Panc1 (cell line): ENCODE measurements around the gene ZNFX1. TPM values are rescaled to one million over a fixed set of nuclear protein-coding genes. Genes with fewer than 3 reads are reported as not detected.
"Not testable (repeated sequence)": the region's sequence is repeated elsewhere in the genome, so short reads cannot be mapped to it uniquely, and the experiment has no call there.

Experiments used
- ATAC-seq: fragments of 200-7000 bp; cut with Tn5 transposase; 2 replicates; pipeline ENCODE4 v1.9.1; 2020; ENCODE audit warnings: mild to moderate bottlenecking, moderate library complexity
- BruUV-seq: library from RNA; stranded (reverse); fragments of 400-500 nt; replicated peaks from 2 replicates; lab custom pipeline; 2021; lab: Mats Ljungman, UMichigan
- CTCF ChIA-PET: fragments of 300-600 bp; sonication (Branson Sonifier 250); formaldehyde crosslinking; loops from one replicate; lab custom pipeline; 2022; ENCODE audit warnings: antibody characterized with exemption; lab: Charles Lee
- POLR2A ChIA-PET: fragments of 300-600 bp; sonication (Branson Sonifier 250); formaldehyde crosslinking; loops from one replicate; lab custom pipeline; 2022; ENCODE audit warnings: antibody characterized with exemption; lab: Charles Lee
- DNase-seq: peaks from one replicate; pipeline ENCODE4 v3.0.0-alpha.2; 2010; ENCODE audit warnings: low read depth, low spot score
- H3K27ac ChIP-seq: 2 replicates; pipeline ENCODE4 v1.5.1; 2011; ENCODE audit warnings: mild to moderate bottlenecking, low read length, inconsistent platforms
- H3K27me3 ChIP-seq: fragments of 200-500 bp; sonication (Bioruptor generic); 2 replicates; pipeline ENCODE4 v1.6.0; 2014; ENCODE audit warnings: low read length, inconsistent platforms; ENCODE audit not compliant: control insufficient read depth, insufficient read depth
- H3K36me3 ChIP-seq: fragments of 200-500 bp; sonication (Bioruptor generic); 2 replicates; pipeline ENCODE4 v1.5.1; 2014; ENCODE audit warnings: inconsistent platforms, mild to moderate bottlenecking, low read length, moderate library complexity; ENCODE audit not compliant: control insufficient read depth, insufficient read depth
- H3K4me1 ChIP-seq: 2 replicates; pipeline ENCODE4 v1.5.1; 2011; ENCODE audit warnings: inconsistent platforms, mild to moderate bottlenecking, low read length, moderate library complexity; ENCODE audit not compliant: control insufficient read depth, insufficient read depth
- H3K4me3 ChIP-seq, 2 experiments: 2 replicates each; pipeline ENCODE4 v1.5.1; 2011 to 2012; ENCODE audit warnings: low read depth in 2 of 2, low read length in 2 of 2, mild to moderate bottlenecking in 2 of 2, inconsistent platforms in 1 of 2, moderate library complexity in 1 of 2
- H3K9me3 ChIP-seq: fragments of 200-500 bp; sonication (Bioruptor generic); 2 replicates; pipeline ENCODE4 v1.5.1; 2014; ENCODE audit warnings: low read depth, mild to moderate bottlenecking, inconsistent platforms, low read length, moderate library complexity; ENCODE audit not compliant: control insufficient read depth, insufficient read depth
- in situ Hi-C: cut with HindIII; loops from 2 replicates; pipeline ENCODE4 v1.10.0; 2016; ENCODE audit warnings: low sequenced_read_pairs, low pct_unique_long_range_greater_than_20kb
- intact Hi-C: fragments of 100-400 bp; cut with micrococcal nuclease; formaldehyde crosslinking; loops from one replicate; pipeline ENCODE4 v1.10.0; 2022; ENCODE audit not compliant: unreplicated experiment
- total RNA-seq: library from RNA; stranded (reverse); gene quantifications from one replicate; pipeline ENCODE4 v1.2.1, GENCODE V29; 2021; ENCODE audit not compliant: unreplicated experiment

The ZNFX1 gene
- total RNA-seq, 1 experiment from 2014 or later, result 39.4 TPM

- H3K4me3 ChIP-seq, CTCF ChIA-PET, H3K4me1 ChIP-seq, ATAC-seq, intact Hi-C loops, H3K27ac ChIP-seq, H3K9me3 ChIP-seq, BruUV-seq, POLR2A ChIA-PET, DNase-seq, H3K36me3 ChIP-seq, H3K27me3 ChIP-seq, in situ Hi-C loops: not testable (repeated sequence)
Measured at GRCh38 chr20:49192944-49193518, 84.8 kb downstream of the ZNFX1 start.

Other genes starting within 250 kb of the ZNFX1 start
- 133 TPM for gene CSE1L, start 231.7 kb downstream of the ZNFX1 start, total RNA-seq
- gene STAU1, start 89.7 kb downstream of the ZNFX1 start, total RNA-seq, result 103 TPM
- 63.4 TPM for gene DDX27, start 58.6 kb downstream of the ZNFX1 start, total RNA-seq
- gene KCNB1, start 204.6 kb upstream of the ZNFX1 start, total RNA-seq, result 11.1 TPM